Esophagus mucosa (tissue), 1 donor: ENCODE data around the gene ROBO1. TPM values are rescaled to one million over a fixed set of nuclear protein-coding genes. Genes with fewer than 3 reads are reported as not detected.

Experiments
- ATAC-seq: fragments of 200-7000 bp; cut with Tn5 transposase; one replicate; pipeline ENCODE4 v1.9.1; 2020
- total RNA-seq: library from RNA; stranded (reverse); gene quantifications from one replicate; pipeline ENCODE4 v1.2.4, GENCODE V29; 2023
- donor health status: DM: yes; HTN: yes; CAD: no.

Gene ROBO1
- total RNA-seq, 1 donor from 2014 or later = 52.4 TPM

DNA sequence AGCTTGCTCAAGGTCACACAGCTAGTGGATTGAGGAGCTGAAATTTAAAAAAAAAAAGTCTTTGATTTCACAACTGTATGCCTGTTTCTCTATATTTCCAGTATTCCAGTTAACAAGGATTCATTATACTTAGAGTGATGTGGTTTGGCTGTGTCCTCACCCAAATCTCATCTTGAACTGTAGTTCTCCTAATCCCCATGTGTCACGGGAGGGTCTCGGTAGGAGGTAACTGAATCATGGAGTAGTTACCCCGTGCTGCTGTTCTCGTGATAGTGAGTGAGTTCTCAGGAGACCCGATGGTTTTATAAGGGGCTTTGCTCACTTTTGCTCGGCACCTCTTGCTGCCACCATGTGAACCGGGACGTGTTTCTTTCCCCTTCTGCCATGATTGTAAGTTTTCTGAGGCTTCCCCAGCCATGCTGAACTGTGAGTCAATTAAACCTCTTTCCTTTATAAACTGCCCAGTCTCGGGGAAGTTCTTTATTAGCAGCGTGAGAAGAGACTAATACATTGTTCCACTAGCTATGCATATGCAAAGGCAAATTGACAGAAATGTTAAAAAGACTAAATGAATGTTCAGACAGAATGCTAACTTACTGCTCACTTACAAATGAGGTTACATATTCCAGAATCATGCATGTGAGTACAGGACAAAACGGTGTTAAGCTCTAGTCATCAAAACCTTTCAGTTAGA, 1101.9 kb downstream of the ROBO1 start:
- no peak for ATAC-seq

- ATAC-seq = no peak
Measured at GRCh38 chr3:78665101-78665500, 1102.7 kb downstream of the ROBO1 start.

DNA sequence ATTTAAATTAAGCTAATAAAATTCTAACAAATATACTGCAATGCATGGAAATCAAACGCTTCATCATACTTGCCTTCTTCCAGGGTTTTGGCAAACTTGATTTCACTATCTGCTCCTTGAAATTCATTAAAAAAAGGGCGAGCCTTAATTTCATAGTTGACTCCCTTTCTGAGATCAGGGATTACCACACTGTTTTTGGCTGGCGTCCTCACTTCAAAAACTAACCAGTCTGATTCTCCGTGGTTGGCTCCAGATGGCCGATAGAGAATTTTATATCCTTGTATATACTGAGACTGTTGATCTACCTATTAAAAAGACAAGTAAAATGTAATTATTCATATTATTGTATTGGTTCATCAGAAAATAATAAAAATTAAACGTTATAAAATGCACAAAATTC, 1106.8 kb downstream of the ROBO1 start:
- no peak for ATAC-seq

DNA sequence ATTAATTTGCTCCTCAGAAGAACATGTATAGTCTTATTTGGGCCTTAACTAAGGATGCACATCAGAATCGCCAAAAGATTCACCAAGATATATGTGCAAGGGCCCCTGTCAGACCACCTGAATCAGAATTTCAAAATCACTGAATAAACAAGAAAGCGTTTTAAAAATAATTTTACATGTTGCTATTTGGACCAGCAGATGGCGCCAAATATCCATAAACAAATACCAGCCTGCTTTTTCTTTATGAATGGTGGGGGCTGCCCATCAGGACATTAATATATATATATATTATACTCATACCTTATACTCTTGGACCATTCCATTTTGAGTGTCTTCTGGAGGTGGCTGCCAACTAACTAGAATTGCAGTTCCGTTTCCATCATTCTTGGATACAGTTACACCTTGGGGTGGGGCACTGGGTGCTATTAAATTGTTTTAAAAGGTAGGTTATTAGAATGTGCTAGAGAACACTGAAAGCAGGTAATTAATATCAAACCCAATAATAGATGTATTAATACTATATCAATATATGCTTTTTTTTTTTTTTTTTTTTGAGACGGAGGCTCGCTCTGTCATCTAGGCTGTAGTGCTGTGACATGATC, 1108.3 kb downstream of the ROBO1 start:
- no peak for ATAC-seq

GRCh38 chr3:78647726-78648125, 1120.1 kb downstream of the ROBO1 start:
- ATAC-seq = peak; percentile 71

- peak; percentile 85 for ATAC-seq
Measured at GRCh38 chr3:78645628-78646310, 1122.0 kb downstream of the ROBO1 start.

- no peak for ATAC-seq
Measured at GRCh38 chr3:78644847-78645246, 1123.0 kb downstream of the ROBO1 start.

- no peak for ATAC-seq
Measured at GRCh38 chr3:78642226-78643035, 1125.4 kb downstream of the ROBO1 start.

GRCh38 chr3:78641703-78642102, 1126.1 kb downstream of the ROBO1 start:
- ATAC-seq = no peak

DNA sequence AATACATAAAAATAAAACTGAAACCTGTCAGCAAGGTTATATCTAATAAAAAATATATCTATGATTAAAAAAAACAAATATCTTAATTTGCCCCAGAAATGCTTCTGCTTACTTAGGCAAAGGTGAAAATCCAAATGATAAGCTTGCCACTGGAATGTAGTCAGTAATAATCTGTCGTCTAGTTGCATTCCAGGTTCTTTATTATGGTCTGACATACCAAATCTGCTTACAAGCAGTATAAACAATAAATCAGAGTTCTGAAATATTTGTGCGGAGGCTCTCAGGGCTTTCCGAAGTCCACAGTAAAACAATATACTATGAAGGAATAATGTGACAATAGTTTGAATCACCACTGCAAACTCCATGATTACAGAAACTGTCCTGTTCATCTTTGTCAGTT, 1133.5 kb downstream of the ROBO1 start:
- ATAC-seq = no peak

DNA sequence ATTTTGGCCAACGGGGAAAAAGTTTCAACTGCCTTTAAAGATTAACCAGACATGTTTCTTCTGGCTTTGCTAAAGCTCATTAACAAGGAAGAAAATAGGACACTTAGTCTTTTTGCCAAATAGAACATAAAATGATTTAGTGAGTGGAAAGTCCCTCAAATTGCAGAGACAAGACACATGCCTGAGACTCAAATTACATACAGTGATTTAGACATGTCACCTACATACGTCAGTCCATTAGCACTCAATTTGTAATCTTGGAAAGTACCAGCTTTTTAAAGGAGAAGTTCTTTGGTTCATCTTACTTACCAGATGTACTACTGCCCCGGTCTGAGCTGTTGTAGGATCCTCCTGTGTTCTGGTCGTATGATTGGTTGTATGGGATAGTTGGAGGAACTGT, 1134.2 kb downstream of the ROBO1 start:
- peak; percentile 39 for ATAC-seq

GRCh38 chr3:78632925-78633553, 1134.8 kb downstream of the ROBO1 start:
- no peak for ATAC-seq

GRCh38 chr3:78629544-78629943, 1138.3 kb downstream of the ROBO1 start:
- no peak for ATAC-seq

- no peak for ATAC-seq
Measured at GRCh38 chr3:78621061-78621716, 1146.6 kb downstream of the ROBO1 start.

DNA sequence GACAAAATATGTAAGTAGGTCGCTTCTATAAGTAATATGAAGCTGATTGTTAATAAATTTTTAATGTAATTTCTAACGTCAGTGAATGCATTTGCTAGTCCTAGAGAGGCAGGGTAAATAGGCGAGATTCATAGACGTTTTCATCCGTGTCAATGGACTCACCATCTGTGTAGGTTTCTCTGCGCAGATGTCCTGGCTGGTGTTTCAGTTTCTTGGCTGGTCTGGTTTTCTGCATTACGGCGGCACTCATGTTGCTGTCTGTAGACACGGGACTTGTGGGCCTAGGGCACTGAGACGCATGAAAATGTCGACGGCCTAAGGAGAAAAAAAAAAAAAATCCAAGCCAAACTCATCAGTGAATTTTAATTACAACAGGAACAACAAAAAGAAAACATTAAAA, 1153.3 kb downstream of the ROBO1 start:
- ATAC-seq = no peak

- ATAC-seq = no peak
Measured at GRCh38 chr3:78613421-78613879, 1154.3 kb downstream of the ROBO1 start.

DNA sequence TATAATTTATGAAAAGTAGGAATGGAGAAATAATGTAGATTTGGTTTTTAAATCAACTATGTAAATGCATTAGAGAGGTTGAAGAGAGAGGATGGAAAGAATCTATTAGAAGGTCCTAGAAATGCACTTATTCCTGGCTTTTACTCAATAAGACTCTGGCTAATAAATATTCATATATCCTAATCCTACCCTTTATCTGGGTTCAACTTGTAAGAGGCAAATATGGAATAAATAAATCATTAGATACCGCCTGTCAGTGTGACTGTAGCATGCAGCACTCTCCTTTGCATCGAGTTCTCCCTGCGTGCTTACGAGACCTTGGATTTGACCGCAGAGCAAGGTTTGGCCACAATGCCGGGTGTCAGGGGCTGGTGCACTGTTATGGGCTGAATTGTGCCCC, 1156.5 kb downstream of the ROBO1 start:
- ATAC-seq = no peak

- no peak for ATAC-seq
Measured at GRCh38 chr3:78610462-78611125, 1157.2 kb downstream of the ROBO1 start.

- ATAC-seq = no peak
Measured at GRCh38 chr3:78606756-78607155, 1161.0 kb downstream of the ROBO1 start.

- ATAC-seq = no peak
Measured at GRCh38 chr3:78605178-78605577, 1162.6 kb downstream of the ROBO1 start.

- peak; percentile 74 for ATAC-seq
Measured at GRCh38 chr3:78604341-78604740, 1163.5 kb downstream of the ROBO1 start.
